ENCODE measurements around the gene DCBLD2. TPM values are rescaled to one million over a fixed set of nuclear protein-coding genes. Genes with fewer than 3 reads are reported as not detected.
"Not testable (repeated sequence)": the region's sequence is repeated elsewhere in the genome, so short reads cannot be mapped to it uniquely, and the experiment has no call there.

The DCBLD2 gene
- total RNA-seq, 1 donor from 2014 or later = 33.7 TPM

GRCh38 chr3:98839846-98840245 is 61.6 kb downstream of the DCBLD2 start:
- DNase-seq = no peak
- intact Hi-C loops (cut with micrococcal nuclease) = no loop called here
- TF ChIP-seq, protein P1, sequence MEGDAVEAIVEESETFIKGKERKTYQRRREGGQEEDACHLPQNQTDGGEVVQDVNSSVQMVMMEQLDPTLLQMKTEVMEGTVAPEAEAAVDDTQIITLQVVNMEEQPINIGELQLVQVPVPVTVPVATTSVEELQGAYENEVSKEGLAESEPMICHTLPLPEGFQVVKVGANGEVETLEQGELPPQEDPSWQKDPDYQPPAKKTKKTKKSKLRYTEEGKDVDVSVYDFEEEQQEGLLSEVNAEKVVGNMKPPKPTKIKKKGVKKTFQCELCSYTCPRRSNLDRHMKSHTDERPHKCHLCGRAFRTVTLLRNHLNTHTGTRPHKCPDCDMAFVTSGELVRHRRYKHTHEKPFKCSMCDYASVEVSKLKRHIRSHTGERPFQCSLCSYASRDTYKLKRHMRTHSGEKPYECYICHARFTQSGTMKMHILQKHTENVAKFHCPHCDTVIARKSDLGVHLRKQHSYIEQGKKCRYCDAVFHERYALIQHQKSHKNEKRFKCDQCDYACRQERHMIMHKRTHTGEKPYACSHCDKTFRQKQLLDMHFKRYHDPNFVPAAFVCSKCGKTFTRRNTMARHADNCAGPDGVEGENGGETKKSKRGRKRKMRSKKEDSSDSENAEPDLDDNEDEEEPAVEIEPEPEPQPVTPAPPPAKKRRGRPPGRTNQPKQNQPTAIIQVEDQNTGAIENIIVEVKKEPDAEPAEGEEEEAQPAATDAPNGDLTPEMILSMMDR (IDR thresholded peaks at IDR 0.05; ENCODE audit: borderline replicate concordance) = no peak
- Histone ChIP-seq H3K4me1 (peaks cover 11% of the 10 kb centered on the region), H3K27me3 (ENCODE audit: low read depth) (no peaks in the 10 kb centered on the region), H3K27ac (replicated peaks) (no peak overlapping the region), H3K9me3 (replicated peaks) (no peaks in the 10 kb centered on the region), H3K4me3 (no peak overlapping the region), H3K36me3 (no peaks in the 10 kb centered on the region)

DNA sequence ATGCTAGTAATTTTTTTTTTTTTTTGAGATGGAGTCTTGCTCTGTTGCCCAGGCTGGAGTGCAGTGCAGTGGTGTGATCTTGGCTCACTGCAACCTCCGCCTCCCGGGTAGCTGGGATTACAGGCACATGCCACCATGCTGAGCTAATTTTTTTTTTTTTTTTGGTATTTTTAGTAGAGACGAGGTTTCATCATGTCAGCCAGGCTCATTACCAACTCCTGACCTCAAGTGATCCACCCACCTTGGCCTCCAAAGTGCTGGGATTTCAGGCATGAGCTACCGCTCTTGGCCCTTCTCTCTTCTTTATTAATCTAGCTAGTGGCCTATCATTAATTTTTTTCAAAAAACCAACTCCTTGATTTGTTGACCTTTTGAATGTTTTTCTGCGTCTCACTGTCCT is 70.4 kb downstream of the DCBLD2 start:
- peaks cover 12% of the 10 kb centered on the region for H3K4me1 ChIP-seq
- DNase-seq; H3K4me3 ChIP-seq; H3K27me3 ChIP-seq (ENCODE audit: low read depth); H3K36me3 ChIP-seq; intact Hi-C loops (cut with micrococcal nuclease); H3K27ac ChIP-seq (replicated peaks): not testable (repeated sequence)
- peaks cover 17% of the 10 kb centered on the region for H3K9me3 ChIP-seq (replicated peaks)

GRCh38 chr3:98829246-98829832 is 72.2 kb downstream of the DCBLD2 start:
- peaks cover 17% of the 10 kb centered on the region for H3K9me3 ChIP-seq (replicated peaks)
- intact Hi-C loops (cut with micrococcal nuclease) = no loop called here
- H3K4me3 ChIP-seq = no peak overlapping the region
- H3K27me3 ChIP-seq (ENCODE audit: low read depth) = no peaks in the 10 kb centered on the region
- H3K4me1 ChIP-seq = peaks cover 13% of the 10 kb centered on the region
- TF ChIP-seq, protein P1 (IDR thresholded peaks at IDR 0.05; ENCODE audit: borderline replicate concordance) = no peak
- no peaks in the 10 kb centered on the region for H3K36me3 ChIP-seq
- no peak for DNase-seq
- no peak overlapping the region for H3K27ac ChIP-seq (replicated peaks)

DNA sequence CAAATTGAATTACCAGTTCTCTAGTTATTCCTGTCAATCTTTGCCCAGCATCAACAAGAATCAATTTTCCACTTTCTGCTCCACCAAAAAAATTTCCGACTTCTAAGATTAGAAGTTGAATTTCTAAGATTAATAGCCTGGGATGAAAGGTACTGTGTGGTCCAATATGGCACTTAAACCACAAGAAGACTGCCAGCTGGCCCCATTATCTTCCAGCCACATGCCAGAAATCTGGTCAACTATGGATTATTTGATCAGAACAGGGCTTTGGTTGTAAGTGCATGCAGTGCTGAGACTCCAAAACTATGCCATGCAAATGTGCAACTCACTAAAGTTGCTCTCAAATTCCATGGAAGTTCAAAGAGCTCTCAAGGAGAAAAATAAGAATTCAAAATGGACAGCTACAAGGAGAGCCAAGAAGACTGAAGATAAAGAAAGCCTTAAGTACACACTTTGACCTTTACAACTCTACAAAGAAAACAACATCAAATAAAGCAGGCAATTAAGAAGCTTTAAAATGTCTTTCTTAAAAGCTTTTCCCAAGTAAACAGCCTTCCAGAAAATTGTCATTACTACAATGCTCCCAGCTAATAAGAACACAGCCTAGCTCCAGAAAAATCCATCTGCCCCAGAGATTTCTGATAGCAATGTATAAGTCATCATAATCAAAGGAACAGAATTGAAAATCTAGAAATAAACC is 74.1 kb downstream of the DCBLD2 start:
- Histone ChIP-seq H3K27ac (replicated peaks) (no peak overlapping the region), H3K4me1 (peaks cover 13% of the 10 kb centered on the region), H3K36me3 (no peaks in the 10 kb centered on the region), H3K27me3 (ENCODE audit: low read depth) (no peaks in the 10 kb centered on the region), H3K9me3 (replicated peaks) (peaks cover 17% of the 10 kb centered on the region), H3K4me3 (no peak overlapping the region)
- DNase-seq = no peak
- intact Hi-C loops (cut with micrococcal nuclease) = no loop called here
- TF ChIP-seq, protein P1 (IDR thresholded peaks at IDR 0.05; ENCODE audit: borderline replicate concordance) = no peak

- H3K4me1 ChIP-seq = peaks cover 13% of the 10 kb centered on the region
- no peak overlapping the region for H3K4me3 ChIP-seq
- H3K9me3 ChIP-seq (replicated peaks) = peaks cover 15% of the 10 kb centered on the region
- no peak for DNase-seq
- no peak overlapping the region for H3K27ac ChIP-seq (replicated peaks)
- intact Hi-C loops (cut with micrococcal nuclease) = no loop called here
- peaks cover 3% of the 10 kb centered on the region for H3K36me3 ChIP-seq
- H3K27me3 ChIP-seq (ENCODE audit: low read depth) = no peaks in the 10 kb centered on the region
- TF ChIP-seq, protein P1 (IDR thresholded peaks at IDR 0.05; ENCODE audit: borderline replicate concordance) = no peak
Measured at GRCh38 chr3:98826126-98826525, 75.4 kb downstream of the DCBLD2 start.

DNA sequence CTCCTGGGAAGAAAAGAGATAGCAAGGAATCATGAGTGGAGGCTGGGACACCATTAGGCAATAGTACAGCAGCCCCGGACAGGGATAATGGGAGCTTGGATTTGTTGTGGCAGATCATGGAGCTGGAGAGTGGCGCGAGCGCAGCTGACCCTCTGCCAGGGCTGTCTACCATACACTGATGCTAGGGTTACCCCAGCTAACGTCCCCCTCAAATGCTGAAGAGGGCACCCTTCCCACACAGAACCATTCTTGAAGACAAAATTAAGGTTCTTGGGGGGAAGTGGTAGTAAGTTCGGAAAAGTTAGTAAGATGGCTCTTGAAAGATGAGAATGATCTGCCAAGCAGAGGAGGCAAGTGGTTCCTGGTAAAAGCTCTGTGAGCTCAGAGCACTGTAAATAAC is 77.2 kb downstream of the DCBLD2 start:
- intact Hi-C loops (cut with micrococcal nuclease) = no loop called here
- Histone ChIP-seq H3K27me3 (ENCODE audit: low read depth) (no peaks in the 10 kb centered on the region), H3K4me3 (no peak overlapping the region), H3K9me3 (replicated peaks) (peaks cover under 1% of the 10 kb centered on the region), H3K36me3 (peaks cover 12% of the 10 kb centered on the region), H3K27ac (replicated peaks) (no peak overlapping the region), H3K4me1 (peaks cover 13% of the 10 kb centered on the region)
- TF ChIP-seq, protein P1 (IDR thresholded peaks at IDR 0.05; ENCODE audit: borderline replicate concordance) = peak; percentile 21
- DNase-seq = no peak

Measured in left ventricle myocardium inferior (tissue), 1 donor.